Loucy (cell line): Measurements from ENCODE around the gene TAX1BP1.

Source experiments
- H2AFZ ChIP-seq: fragments of 200-600 bp; sonication (generic); 2 replicates; pipeline ENCODE4 v1.6.0; 2016; ENCODE audit warnings: antibody characterized with exemption, mild to moderate bottlenecking, low read length, moderate library complexity
- H3F3A ChIP-seq: fragments of 200-600 bp; 2 replicates; pipeline ENCODE4 v1.6.0; 2016; ENCODE audit warnings: antibody characterized with exemption, low read depth, mild to moderate bottlenecking
- H3K27me3 ChIP-seq: fragments of 200-600 bp; sonication (generic); 2 replicates; pipeline ENCODE4 v1.6.1; 2014; ENCODE audit warnings: low read length, mild to moderate bottlenecking; ENCODE audit not compliant: insufficient read depth, poor library complexity, severe bottlenecking
- H3K36me3 ChIP-seq: fragments of 200-600 bp; sonication (generic); 2 replicates; pipeline ENCODE4 v1.6.1; 2016; ENCODE audit warnings: low read length; ENCODE audit not compliant: insufficient read depth
- H3K4me1 ChIP-seq: fragments of 200-600 bp; sonication (generic); 2 replicates; pipeline ENCODE4 v1.5.1; 2014; ENCODE audit warnings: low read length, mild to moderate bottlenecking; ENCODE audit not compliant: insufficient read depth, poor library complexity, severe bottlenecking
- H3K4me2 ChIP-seq: fragments of 200-600 bp; sonication (generic); 2 replicates; pipeline ENCODE4 v1.6.0; 2014; ENCODE audit warnings: antibody characterized with exemption, low read length, low read depth, mild to moderate bottlenecking; ENCODE audit not compliant: poor library complexity, severe bottlenecking
- H3K4me3 ChIP-seq: fragments of 200-600 bp; sonication (generic); 2 replicates; pipeline ENCODE4 v1.5.1; 2014; ENCODE audit warnings: low read length, mild to moderate bottlenecking, mixed read lengths; ENCODE audit not compliant: poor library complexity, severe bottlenecking
- H3K79me2 ChIP-seq: fragments of 200-600 bp; sonication (generic); 2 replicates; pipeline ENCODE4 v1.6.1; 2014; ENCODE audit warnings: low read length; ENCODE audit not compliant: insufficient read depth
- H3K9ac ChIP-seq: fragments of 200-600 bp; sonication (generic); 2 replicates; pipeline ENCODE4 v1.6.0; 2014; ENCODE audit warnings: mild to moderate bottlenecking, low read depth, low read length, moderate library complexity; ENCODE audit not compliant: poor library complexity, severe bottlenecking
- H3K9me2 ChIP-seq: fragments of 200-600 bp; sonication (generic); replicated peaks from 2 replicates; pipeline ENCODE4 v1.6.1; 2016; ENCODE audit warnings: low read depth, low read length, mixed read lengths
- H3K9me3 ChIP-seq: fragments of 200-600 bp; sonication (generic); 2 replicates; pipeline ENCODE4 v1.6.1; 2014; ENCODE audit warnings: mild to moderate bottlenecking, antibody characterized with exemption, low read length, low read depth; ENCODE audit not compliant: insufficient read depth
- H4K20me1 ChIP-seq: fragments of 200-600 bp; sonication (generic); 2 replicates; pipeline ENCODE4 v1.6.0; 2014; ENCODE audit warnings: antibody characterized with exemption, low read length, mild to moderate bottlenecking; ENCODE audit not compliant: insufficient read depth, poor library complexity, severe bottlenecking
- CTCF ChIP-seq: fragments of 200-600 bp; sonication (generic); conservative IDR thresholded peaks from 2 replicates; pipeline ENCODE4 v1.5.1; 2014; ENCODE audit warnings: mild to moderate bottlenecking, antibody characterized with exemption, low read length
- EZH2phosphoT487 ChIP-seq: fragments of 200-600 bp; IDR thresholded peaks from 2 replicates; pipeline ENCODE4 v1.6.1; 2018; ENCODE audit warnings: antibody characterized with exemption, mild to moderate bottlenecking, moderate library complexity, borderline replicate concordance

Gene TAX1BP1

DNA sequence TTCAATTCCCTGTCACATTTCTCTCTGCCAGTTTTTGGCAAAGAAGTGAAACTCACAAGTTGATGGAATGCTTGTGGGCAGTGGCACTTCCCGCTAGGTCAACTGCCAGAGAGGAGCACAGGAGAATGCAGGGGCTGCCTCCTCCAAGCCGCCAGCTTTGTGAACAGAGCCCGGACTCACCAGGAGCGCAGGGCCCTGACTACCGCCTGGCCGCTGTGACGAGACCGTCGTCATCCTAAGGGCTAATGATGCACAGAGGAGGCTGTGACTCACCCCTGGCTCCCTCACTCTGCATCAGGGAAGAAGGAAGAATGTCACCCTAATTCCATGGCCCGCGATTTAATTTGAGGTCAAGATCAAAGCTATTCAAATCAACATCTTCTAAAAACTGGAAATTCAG, 123.9 kb downstream of the TAX1BP1 start:
- Histone ChIP-seq H2AFZ (no peak overlapping the region), H3K79me2 (no peaks in the 10 kb centered on the region), H3F3A (no peaks in the 10 kb centered on the region), H4K20me1 (no peaks in the 10 kb centered on the region), H3K9ac (no peak overlapping the region), H3K27me3 (no peaks in the 10 kb centered on the region), H3K4me2 (no peak overlapping the region), H3K9me2 (no peaks in the 10 kb centered on the region), H3K36me3 (no peaks in the 10 kb centered on the region), H3K4me3 (no peak overlapping the region), H3K4me1 (peaks cover 18% of the 10 kb centered on the region), H3K9me3 (no peaks in the 10 kb centered on the region)
- TF ChIP-seq EZH2phosphoT487 (no peak), CTCF (no peak)

DNA sequence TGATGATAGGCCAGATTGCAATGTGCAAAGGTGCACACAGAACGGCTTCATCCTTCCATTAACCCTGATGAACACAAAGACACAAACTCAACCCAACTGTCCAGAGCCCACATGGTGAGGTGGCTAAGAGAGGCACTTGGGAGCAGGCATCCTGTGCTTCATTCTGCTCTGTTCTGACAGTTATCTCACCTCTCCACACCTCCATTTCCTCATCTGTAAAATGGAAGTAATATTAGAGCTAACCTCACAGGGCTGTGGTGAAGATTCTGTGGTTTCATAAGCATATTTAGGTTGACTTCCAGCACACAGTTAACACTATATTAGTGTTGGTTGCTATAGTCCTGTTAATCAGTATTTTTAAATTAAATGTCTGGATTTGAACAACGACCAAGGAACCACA, 126.3 kb downstream of the TAX1BP1 start:
- Histone ChIP-seq H3K4me2 (peak overlapping the region; percentile 17), H3K79me2 (no peaks in the 10 kb centered on the region), H2AFZ (no peak overlapping the region), H4K20me1 (no peaks in the 10 kb centered on the region), H3K4me1 (peaks cover 18% of the 10 kb centered on the region), H3K27me3 (no peaks in the 10 kb centered on the region), H3K4me3 (no peak overlapping the region), H3F3A (no peaks in the 10 kb centered on the region), H3K36me3 (no peaks in the 10 kb centered on the region), H3K9me3 (no peaks in the 10 kb centered on the region), H3K9me2 (no peaks in the 10 kb centered on the region), H3K9ac (no peak overlapping the region)
- TF ChIP-seq EZH2phosphoT487 (no peak), CTCF (no peak)

DNA sequence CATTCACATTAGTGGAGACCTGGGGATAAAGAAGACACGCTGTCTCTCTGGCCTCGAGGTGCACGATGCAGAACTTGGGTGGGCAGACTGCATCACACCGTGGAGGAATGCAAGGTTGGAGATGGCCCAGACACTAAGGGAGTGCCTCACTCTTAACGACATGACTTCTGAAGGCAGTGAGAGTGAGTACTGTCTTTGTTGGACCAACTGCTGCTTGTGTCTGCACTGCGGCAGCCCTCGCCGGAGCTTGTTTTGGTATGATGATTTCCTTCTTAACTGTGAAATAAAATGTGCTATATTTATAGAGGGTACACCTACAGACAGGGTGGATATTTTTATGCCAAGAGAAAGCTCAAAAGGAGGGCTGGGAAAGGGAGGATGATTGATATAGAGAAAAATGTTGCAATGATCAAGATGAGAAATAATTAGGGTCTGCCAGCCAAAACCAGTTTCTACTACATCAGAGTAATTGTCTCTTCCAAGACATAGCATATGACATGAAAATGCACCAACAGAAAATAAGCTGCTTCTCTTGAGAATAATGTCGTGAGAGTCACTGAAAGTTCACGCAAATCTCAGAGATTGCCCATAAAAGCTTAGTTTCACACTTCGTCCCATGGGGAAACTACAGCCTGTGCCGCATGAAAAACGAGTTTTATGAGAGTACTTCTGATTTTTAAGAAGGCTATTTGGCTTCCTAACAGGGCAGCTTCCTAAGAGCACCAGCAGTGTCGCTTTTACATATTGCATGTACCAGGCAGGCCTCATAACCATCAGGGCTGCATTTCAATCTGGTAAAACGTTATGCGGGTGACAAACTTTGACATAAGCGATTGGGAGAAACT, 127.1 kb downstream of the TAX1BP1 start:
- Histone ChIP-seq H4K20me1 (no peaks in the 10 kb centered on the region), H3K4me3 (no peak overlapping the region), H3K79me2 (no peaks in the 10 kb centered on the region), H3K27me3 (no peaks in the 10 kb centered on the region), H3K9me2 (no peaks in the 10 kb centered on the region), H3K4me2 (peak overlapping the region; percentile 17), H2AFZ (no peak overlapping the region), H3F3A (no peaks in the 10 kb centered on the region), H3K9me3 (no peaks in the 10 kb centered on the region), H3K36me3 (no peaks in the 10 kb centered on the region), H3K9ac (no peak overlapping the region), H3K4me1 (peaks cover 18% of the 10 kb centered on the region)
- TF ChIP-seq EZH2phosphoT487 (no peak), CTCF (no peak)
